RPMI8226 (cell line): ENCODE measurements around the gene PACSIN1.

Experiments
- DNase-seq: peaks from one replicate; pipeline ENCODE4 v3.0.0-alpha.2; 2015

The PACSIN1 gene

DNA sequence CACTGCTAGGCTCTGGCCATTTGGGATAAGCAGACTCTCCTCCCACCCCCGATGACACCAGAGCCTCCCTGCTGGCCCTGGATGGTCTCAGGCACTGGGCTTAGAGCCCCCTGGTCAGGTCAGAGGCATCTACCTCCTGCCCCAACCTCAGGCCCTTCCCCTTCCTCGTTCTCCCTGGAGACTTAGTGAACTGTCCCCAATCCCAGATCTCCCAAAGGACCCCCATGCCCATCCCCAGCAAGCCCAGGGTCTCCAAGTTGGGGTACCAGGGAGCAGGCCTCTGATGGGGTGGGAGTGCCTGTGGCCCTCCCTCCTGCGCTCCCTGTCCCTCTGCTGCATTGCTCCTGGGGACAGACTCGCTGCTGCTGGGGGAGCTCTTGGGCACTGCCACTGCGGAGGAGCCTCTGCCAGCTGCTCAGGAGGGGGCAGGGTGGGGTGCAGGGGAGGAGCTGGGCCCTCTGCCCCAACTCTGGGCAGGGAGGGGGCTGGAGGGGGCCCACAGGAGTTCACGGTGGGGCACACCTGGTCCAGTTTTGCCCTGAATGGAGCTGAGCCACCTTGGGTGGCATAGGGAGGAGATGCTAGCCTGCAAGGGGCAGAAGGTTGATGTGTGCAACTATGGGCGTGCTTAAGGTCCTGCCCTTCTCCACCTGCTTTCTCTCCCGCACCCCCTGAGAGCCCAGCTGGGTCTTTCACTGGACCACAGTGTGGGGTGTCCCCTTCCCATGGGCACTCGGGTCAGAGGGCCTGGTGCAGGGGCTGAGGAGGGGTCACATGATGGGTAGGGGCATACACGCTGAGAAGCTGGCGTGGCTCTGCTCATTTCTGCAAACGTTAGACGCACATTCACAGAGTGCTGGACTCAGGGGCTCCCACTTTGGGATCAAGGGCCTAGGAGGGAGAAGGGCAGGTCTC is 49.9 kb downstream of the PACSIN1 start:
- DNase-seq, result no peak

DNA sequence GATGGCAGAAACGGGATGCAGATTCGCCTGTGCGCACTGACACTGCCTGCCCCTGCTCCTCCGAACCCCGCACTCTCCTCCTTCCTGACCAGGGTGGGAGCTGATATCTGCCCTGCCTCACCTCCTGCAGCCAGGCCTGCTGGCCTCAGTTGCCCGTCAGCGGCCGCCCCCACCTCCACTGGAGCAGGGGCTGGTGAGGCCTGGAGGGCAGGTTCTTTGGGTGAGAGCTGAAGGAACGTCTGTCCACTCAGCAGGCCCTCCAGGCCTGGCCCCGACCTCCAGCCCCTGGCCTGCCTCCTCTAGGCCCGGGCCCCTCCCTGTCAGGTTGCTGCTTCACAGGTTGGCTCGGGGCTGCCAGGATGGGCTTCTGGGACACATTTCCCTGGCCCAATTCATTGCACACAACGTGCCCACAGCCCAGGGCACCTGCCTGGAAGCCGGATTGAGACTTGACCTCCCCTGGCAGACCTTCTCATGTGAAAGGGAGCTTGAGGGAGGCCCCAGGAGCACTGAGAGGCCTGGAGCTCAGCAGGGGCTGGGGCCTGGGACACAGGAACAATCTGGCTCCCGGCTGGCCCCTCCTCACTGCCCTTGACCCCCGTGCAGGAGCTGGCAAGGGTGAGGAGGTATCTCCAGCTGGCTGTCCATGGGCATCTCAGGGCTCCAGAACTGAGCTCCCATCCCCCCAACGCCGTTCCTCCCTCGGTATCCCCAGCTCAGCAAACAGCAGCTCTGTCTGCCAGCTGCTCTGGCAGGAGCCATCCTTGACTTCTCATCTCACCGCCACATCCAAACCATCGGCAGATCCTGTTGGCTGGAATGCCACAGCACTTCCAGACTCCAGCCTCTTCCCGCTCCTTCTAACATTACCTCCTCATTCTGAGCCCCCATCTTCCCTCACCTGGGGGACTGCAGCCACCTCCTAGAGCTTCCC is 50.8 kb downstream of the PACSIN1 start:
- DNase-seq, result no peak

- no peak for DNase-seq
Measured at GRCh38 chr6:34517461-34517881, 51.6 kb downstream of the PACSIN1 start.

DNA sequence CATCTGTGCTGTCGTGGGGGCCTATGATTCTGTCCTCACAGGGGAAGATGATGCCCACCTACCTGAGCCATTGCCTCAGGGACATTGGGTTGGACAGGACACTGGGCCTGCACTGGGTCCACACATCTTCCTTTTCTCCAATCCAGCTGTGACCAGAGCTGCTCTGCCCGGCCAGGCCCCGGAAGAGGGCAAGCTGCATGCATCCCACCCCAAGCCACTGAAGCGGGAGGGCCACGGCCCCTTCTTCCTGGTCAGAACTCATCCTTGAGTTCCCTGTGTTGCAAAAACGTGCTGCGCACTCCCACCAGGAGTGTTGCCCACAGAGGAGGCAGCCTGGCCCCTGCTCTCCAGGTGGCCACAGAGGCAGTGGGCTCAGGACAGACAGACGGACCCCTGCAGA is 52.1 kb downstream of the PACSIN1 start:
- no peak for DNase-seq

GRCh38 chr6:34518669-34519365 is 52.9 kb downstream of the PACSIN1 start:
- DNase-seq, result no peak

GRCh38 chr6:34519971-34520644 is 54.2 kb downstream of the PACSIN1 start:
- no peak for DNase-seq

- DNase-seq, result no peak
Measured at GRCh38 chr6:34520645-34521462, 55.0 kb downstream of the PACSIN1 start.

DNA sequence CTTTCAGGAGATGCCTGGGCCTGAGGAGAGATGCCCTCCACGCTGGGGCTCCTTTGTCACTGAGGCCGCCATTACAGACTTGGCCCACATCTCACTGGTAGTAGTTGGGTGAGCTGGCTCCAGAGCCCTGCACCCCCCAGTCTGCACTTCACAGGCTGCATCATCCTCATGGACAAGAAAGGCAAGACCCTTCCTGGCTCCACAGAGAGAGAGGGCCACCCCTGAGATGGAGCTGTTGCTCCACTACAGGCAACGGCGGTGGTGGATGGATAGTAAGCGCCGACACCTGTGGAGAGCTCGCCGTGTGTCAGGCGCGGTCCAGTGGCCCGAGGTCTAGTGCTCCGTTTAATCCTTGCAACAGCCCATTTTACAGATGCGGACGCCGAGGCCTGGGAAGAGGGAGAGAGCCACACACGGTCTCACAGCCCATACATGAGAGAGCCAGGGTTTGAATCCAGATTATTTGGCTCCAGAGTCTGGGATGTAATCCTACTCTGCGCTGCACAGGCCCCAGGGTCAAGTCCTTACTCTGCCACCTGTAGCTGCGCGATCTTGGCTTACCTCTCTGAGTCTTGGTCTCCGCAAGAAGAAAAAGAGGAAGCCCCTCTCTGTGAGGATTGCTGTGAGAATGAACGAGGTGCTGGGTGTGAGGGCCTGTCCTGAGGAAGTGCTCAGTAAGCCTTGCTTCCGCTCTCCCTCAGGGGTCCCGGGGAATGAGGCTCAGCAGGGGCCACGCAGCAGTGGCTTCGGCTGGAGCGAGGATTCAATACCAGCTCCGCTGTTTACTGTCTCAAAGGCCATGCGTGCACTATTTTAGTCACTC is 55.8 kb downstream of the PACSIN1 start:
- no peak for DNase-seq

DNA sequence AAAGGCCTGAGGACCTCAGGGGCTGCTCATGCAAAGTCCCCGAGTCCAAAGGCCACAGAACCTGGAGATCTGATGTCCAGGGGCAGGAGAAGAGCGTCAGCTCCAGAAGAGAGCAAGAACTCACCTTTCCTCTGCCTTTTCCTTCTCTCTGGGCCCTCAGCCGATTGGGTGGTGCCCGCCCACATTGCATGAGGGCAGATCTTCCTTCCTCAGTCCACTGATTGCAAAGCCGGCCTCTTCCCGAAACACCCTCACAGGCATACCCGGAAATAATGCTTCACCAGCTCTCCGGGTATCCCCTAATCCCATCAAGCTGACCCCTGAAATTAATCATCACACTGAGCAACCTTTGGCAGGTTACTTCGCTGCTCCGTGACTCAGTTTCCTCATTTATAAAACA is 56.9 kb downstream of the PACSIN1 start:
- no peak for DNase-seq

GRCh38 chr6:34523441-34524206 is 57.7 kb downstream of the PACSIN1 start:
- DNase-seq, result no peak

GRCh38 chr6:34524499-34524898 is 58.6 kb downstream of the PACSIN1 start:
- DNase-seq, result no peak

GRCh38 chr6:34524971-34525370 is 59.1 kb downstream of the PACSIN1 start:
- no peak for DNase-seq

DNA sequence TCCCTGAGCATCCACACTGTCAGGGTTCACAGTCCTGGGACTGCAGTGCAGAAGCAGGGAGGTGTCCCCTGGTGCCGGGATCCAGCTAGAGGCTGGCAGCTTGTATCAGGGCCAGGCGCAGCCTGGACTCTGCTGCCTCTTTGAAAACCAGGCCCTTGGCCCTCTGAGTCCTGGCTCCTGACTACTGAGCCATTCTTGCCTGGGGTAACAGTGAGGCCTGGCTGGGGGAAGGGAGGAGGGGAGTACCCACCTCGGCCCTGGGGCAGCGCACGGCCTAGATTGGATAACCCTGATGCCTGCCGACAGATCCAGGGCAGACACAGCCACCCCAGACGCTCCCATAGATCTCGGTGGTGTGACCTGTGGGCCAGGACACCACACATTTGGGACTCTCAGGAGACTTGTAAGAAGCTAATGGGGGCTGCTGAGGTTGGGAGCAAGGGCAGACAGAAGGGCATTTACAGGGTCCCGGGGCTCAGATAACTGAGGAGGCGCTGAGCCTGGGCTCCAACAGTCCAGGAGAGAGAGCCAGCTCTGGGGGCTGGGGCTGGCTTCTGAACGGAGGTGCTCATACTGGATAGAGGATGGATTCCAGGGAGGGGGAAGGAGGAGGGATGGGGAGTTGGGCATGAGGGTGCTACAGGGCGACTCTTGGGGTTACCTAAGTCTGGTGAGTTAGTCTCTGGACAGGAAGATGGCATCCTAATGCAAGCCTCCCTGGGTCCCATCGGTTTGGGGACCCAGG is 59.7 kb downstream of the PACSIN1 start:
- DNase-seq, result no peak

GRCh38 chr6:34526241-34526972 is 60.5 kb downstream of the PACSIN1 start:
- no peak for DNase-seq

DNA sequence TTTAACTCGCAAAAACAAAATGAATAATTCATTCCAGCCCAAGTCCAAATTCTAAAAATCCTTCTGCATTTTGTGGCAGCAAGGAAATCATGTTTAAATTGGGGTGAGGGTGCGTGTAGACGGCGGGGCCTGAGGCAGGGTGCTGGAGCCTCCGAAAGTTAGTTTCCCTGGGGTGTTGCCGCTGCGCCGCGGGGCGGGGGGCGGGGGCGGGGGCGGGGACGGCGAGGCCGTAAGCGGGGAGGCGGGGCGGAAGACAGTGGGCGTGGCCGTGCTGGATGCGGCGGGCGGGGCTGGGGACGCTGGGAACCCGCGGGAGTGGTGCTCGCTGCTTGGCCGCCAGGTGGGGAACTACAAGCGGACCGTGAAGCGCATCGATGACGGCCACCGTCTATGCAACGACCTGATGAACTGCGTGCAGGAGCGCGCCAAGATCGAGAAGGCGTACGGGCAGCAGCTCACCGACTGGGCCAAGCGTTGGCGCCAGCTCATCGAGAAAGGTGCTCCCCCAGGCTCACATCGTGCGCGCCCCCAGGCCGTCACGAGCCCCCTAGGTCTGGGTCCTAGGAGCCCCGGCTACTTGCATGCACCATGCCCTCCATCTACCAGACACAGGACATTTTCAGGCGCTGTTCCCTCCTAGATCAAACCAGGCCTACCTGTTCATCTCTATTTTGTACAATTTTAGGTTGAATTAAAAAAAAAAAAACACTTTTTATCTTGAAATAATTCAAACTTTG is 61.3 kb downstream of the PACSIN1 start:
- peak; percentile 95 for DNase-seq

GRCh38 chr6:34527751-34528670 is 62.1 kb downstream of the PACSIN1 start:
- no peak for DNase-seq
